Caco-2 (cell line): ENCODE measurements around the gene ZNF234. TPM values are rescaled to one million over a fixed set of nuclear protein-coding genes. Genes with fewer than 3 reads are reported as not detected.
A peak's percentile ranks its signal among the peaks of the same experiment; 100 is the strongest.
"Not testable (repeated sequence)": the region's sequence is repeated elsewhere in the genome, so short reads cannot be mapped to it uniquely, and the experiment has no call there.

ENCODE experiments used
- BruUV-seq: library from RNA; stranded (reverse); fragments of 400-500 nt; replicated peaks from 2 replicates; lab custom pipeline; 2021; lab: Mats Ljungman, UMichigan
- CTCF ChIA-PET: fragments of 300-600 bp; sonication (Branson Sonifier 250); formaldehyde crosslinking; loops from one replicate; lab custom pipeline; 2022; ENCODE audit warnings: antibody characterized with exemption; lab: Charles Lee
- POLR2A ChIA-PET: fragments of 300-600 bp; sonication (Branson Sonifier 250); formaldehyde crosslinking; loops from one replicate; lab custom pipeline; 2022; ENCODE audit warnings: antibody characterized with exemption; lab: Charles Lee
- DNase-seq, 2 experiments: peaks; one replicate each; pipeline versions ENCODE4 v3.0.0 to v3.0.0-alpha.2; 2020 to 2022
- H3K27me3 ChIP-seq: replicated peaks from 2 replicates; pipeline ENCODE4 v1.6.0; 2011; ENCODE audit warnings: low read length; ENCODE audit not compliant: control insufficient read depth, insufficient read depth
- H3K36me3 ChIP-seq: 2 replicates; pipeline ENCODE4 v1.5.1; 2011; ENCODE audit warnings: low read length; ENCODE audit not compliant: control insufficient read depth, insufficient read depth
- H3K4me1 ChIP-seq: fragments of 250-450 bp; sonication (Bioruptor Pico); 2 replicates; pipeline ENCODE4 v1.5.1; 2020; ENCODE audit warnings: mild to moderate bottlenecking
- H3K4me3 ChIP-seq: 2 replicates; pipeline ENCODE4 v1.5.1; 2011; ENCODE audit warnings: low read depth, mild to moderate bottlenecking, control low read depth, low read length
- H3K9me3 ChIP-seq: fragments of 250-450 bp; sonication (Bioruptor Pico); 2 replicates; pipeline ENCODE4 v1.5.1; 2020; ENCODE audit warnings: mild to moderate bottlenecking, moderate library complexity
- H3K27ac Mint-ChIP-seq: one replicate; pipeline ENCODE4 v1.8.0; 2022; ENCODE audit warnings: mixed read lengths; ENCODE audit not compliant: unreplicated experiment
- H3K27me3 Mint-ChIP-seq: one replicate; pipeline ENCODE4 v1.8.0; 2022; ENCODE audit warnings: mixed read lengths; ENCODE audit not compliant: insufficient read depth, unreplicated experiment
- H3K36me3 Mint-ChIP-seq: one replicate; pipeline ENCODE4 v1.8.0; 2022; ENCODE audit warnings: mild to moderate bottlenecking, mixed read lengths; ENCODE audit not compliant: insufficient read depth, unreplicated experiment
- H3K4me1 Mint-ChIP-seq: one replicate; pipeline ENCODE4 v1.8.0; 2022; ENCODE audit warnings: low read depth, mixed read lengths; ENCODE audit not compliant: unreplicated experiment
- H3K4me3 Mint-ChIP-seq: one replicate; pipeline ENCODE4 v1.8.0; 2022; ENCODE audit warnings: mild to moderate bottlenecking, moderate library complexity, mixed read lengths; ENCODE audit not compliant: unreplicated experiment
- H3K9me3 Mint-ChIP-seq: one replicate; pipeline ENCODE4 v1.8.0; 2022; ENCODE audit warnings: mixed read lengths; ENCODE audit not compliant: unreplicated experiment
- intact Hi-C: fragments of 100-400 bp; cut with micrococcal nuclease; formaldehyde crosslinking; loops from one replicate; pipeline ENCODE4 v1.10.0; 2022; ENCODE audit not compliant: unreplicated experiment
- total RNA-seq: library from RNA; stranded (reverse); gene quantifications from 2 replicates; pipeline ENCODE4 v1.2.3, GENCODE V29; 2022
- TF ChIP-seq, protein P1 (sequence below), 2 experiments: fragments of 200-600 bp in 1 of 2; IDR thresholded peaks; 1 replicate in 1 of 2; 2 replicates in 1 of 2; pipeline versions ENCODE4 v1.5.1 to v1.8.0; 2011 to 2022; ENCODE audit warnings: antibody characterized with exemption in 1 of 2, control low read depth in 1 of 2, inconsistent platforms in 1 of 2, low read depth in 1 of 2, low read length in 1 of 2, mild to moderate bottlenecking in 1 of 2, moderate library complexity in 1 of 2; ENCODE audit not compliant: insufficient read depth in 1 of 2, severe bottlenecking in 1 of 2, unreplicated experiment in 1 of 2

ZNF234 gene
- total RNA-seq, 1 experiment from 2014 or later = 9.4 TPM

DNA sequence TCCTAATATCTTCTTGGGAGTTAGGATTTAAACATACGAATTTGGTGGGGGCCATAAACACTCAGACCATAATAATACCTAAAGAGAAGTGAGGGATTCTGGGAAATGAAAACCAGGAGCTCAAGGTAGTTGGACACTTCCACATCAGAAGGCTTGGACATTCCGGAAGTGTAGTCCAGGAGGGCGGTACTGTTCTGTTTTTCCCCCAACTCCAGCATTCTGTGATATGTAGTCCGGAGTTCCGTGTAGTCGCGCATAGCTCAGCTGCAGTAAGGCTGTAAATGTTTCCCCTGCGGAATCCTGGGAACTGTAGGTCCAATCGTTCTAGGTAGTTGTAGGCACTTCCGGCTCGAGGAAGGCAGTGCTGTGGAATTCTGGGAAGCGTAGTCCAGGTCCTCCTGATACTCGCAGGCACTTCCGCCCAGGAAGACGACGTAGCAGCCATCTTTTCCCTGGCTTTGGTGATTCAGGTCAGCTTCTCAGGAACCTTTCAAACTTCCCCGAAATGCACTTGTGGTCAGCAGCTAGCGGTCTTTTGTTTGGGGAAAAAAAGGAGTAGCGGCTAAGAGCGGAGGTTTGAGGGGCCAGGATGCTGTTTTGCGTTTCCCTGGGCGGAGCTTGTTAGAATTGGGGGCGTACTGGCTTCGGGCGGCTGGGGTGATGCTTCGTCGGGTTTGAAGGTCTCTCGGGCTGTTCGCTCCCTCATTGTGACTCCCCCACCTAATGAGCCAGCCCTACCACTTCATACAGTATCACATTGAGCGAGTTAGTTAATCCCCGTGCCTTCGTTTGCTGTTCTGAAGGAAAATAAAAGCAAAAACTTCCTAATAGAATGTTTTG, 23.5 kb downstream of the ZNF234 start, which contains the start of gene ZNF226:
Gene ZNF226 (plus strand): TSS at position 428 of the 840 bp plus-strand sequence. CDS start 4,981 bp downstream, outside the sequence.
- Histone ChIP-seq H3K4me3 (peak within 1 kb of the TSS; percentile 79), H3K4me1 (0 out of 2 replicates have a peak, but pooled peaks cover 10% of the 10 kb centered on the region), H3K9me3 (no peaks in the 10 kb centered on the region), H3K36me3 (peaks cover 8% of the 10 kb centered on the region; the same call in 1 of the 2 replicates), H3K27me3 (no peaks in the 10 kb centered on the region)
- DNase-seq = peak; percentile 95 to 98
- BruUV-seq = no TSS peak
- no peaks in the 10 kb centered on the region for H3K27me3 Mint-ChIP-seq
- H3K4me1 Mint-ChIP-seq = no peaks in the 10 kb centered on the region
- POLR2A ChIA-PET = interaction anchor here (0.5 to 1.9 kb wide), 18 partner anchors 23 to 1504 kb away, joined by 3 to 11 read pairs (median 4); partner anchors contain the start of genes SMG9, ZNF112, ZNF180 and ZNF221
- no peaks in the 10 kb centered on the region for H3K9me3 Mint-ChIP-seq
- TF ChIP-seq, protein P1, sequence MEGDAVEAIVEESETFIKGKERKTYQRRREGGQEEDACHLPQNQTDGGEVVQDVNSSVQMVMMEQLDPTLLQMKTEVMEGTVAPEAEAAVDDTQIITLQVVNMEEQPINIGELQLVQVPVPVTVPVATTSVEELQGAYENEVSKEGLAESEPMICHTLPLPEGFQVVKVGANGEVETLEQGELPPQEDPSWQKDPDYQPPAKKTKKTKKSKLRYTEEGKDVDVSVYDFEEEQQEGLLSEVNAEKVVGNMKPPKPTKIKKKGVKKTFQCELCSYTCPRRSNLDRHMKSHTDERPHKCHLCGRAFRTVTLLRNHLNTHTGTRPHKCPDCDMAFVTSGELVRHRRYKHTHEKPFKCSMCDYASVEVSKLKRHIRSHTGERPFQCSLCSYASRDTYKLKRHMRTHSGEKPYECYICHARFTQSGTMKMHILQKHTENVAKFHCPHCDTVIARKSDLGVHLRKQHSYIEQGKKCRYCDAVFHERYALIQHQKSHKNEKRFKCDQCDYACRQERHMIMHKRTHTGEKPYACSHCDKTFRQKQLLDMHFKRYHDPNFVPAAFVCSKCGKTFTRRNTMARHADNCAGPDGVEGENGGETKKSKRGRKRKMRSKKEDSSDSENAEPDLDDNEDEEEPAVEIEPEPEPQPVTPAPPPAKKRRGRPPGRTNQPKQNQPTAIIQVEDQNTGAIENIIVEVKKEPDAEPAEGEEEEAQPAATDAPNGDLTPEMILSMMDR (IDR thresholded peaks at IDR 0.05; ENCODE audit: insufficient read depth in 1 of 2, low read depth in 1 of 2, low read length in 1 of 2, severe bottlenecking in 1 of 2, unreplicated experiment in 1 of 2) = no peak
- CTCF ChIA-PET = interaction anchor here (1.1 to 1.3 kb wide), 2 partner anchors 48 to 214 kb away, joined by 3 to 6 read pairs; partner anchors contain the start of genes ZNF221 and ZNF227
- peak within 1 kb of the TSS; percentile 98 for H3K27ac Mint-ChIP-seq
- peak within 1 kb of the TSS; percentile 95 for H3K4me3 Mint-ChIP-seq
- H3K36me3 Mint-ChIP-seq = peaks cover 47% of the 10 kb centered on the region
- intact Hi-C loops = loop anchor here (1.0 to 10.0 kb wide), 7 partner anchors 24 to 335 kb away; partner anchors contain the start of genes ZNF155, ZNF180, ZNF223 and ZNF224

- Mint-ChIP-seq H3K9me3 (peaks cover 30% of the 10 kb centered on the region), H3K36me3 (peaks cover 86% of the 10 kb centered on the region)
- BruUV-seq, H3K9me3 ChIP-seq, POLR2A ChIA-PET, CTCF ChIA-PET, DNase-seq, H3K27me3 ChIP-seq, H3K4me3 ChIP-seq, intact Hi-C loops, H3K4me1 Mint-ChIP-seq, H3K4me3 Mint-ChIP-seq, H3K27me3 Mint-ChIP-seq, H3K27ac Mint-ChIP-seq, H3K4me1 ChIP-seq: not testable (repeated sequence)
- peaks cover 14% of the 10 kb centered on the region for H3K36me3 ChIP-seq
Measured at GRCh38 chr19:44170660-44171059, 29.3 kb downstream of the ZNF234 start.

- TF ChIP-seq, protein P1 (IDR thresholded peaks at IDR 0.05; ENCODE audit: insufficient read depth in 1 of 2, low read depth in 1 of 2, low read length in 1 of 2, severe bottlenecking in 1 of 2, unreplicated experiment in 1 of 2) = no peak
- Mint-ChIP-seq H3K27ac (peak overlapping the region; percentile 10), H3K9me3 (peaks cover 56% of the 10 kb centered on the region), H3K4me1 (no peaks in the 10 kb centered on the region), H3K27me3 (peaks cover 2% of the 10 kb centered on the region), H3K36me3 (peaks cover 63% of the 10 kb centered on the region), H3K4me3 (no peak overlapping the region)
- POLR2A ChIA-PET = no interaction called here
- Histone ChIP-seq H3K4me1 (no peaks in the 10 kb centered on the region), H3K4me3 (no peak overlapping the region), H3K9me3 (peaks cover 10% of the 10 kb centered on the region; the same call in 1 of the 2 replicates), H3K36me3 (peaks cover 6% of the 10 kb centered on the region), H3K27me3 (no peaks in the 10 kb centered on the region)
- intact Hi-C loops = no loop called here
- CTCF ChIA-PET = no interaction called here
- BruUV-seq = no TSS peak
- no peak for DNase-seq
Measured at GRCh38 chr19:44176590-44176989, 35.2 kb downstream of the ZNF234 start.
